ENCODE measurements around the gene PTCHD4.

Gene PTCHD4

GRCh38 chr6:48099713-48100587 is 11.0 kb downstream of the PTCHD4 start:
- DNase-seq = no peak

- no peak for DNase-seq
Observed at GRCh38 chr6:48098923-48099322, 12.1 kb downstream of the PTCHD4 start.

GRCh38 chr6:48092550-48093217 is 18.3 kb downstream of the PTCHD4 start:
- DNase-seq = no peak

GRCh38 chr6:48090546-48090945 is 20.5 kb downstream of the PTCHD4 start:
- no peak for DNase-seq

GRCh38 chr6:48087448-48087847 is 23.5 kb downstream of the PTCHD4 start:
- DNase-seq = no peak

- no peak for DNase-seq
Observed at GRCh38 chr6:48086187-48086586, 24.8 kb downstream of the PTCHD4 start.

GRCh38 chr6:48085131-48085741 is 25.8 kb downstream of the PTCHD4 start:
- DNase-seq = no peak

- DNase-seq = no peak
Observed at GRCh38 chr6:48084201-48084600, 26.8 kb downstream of the PTCHD4 start.

- DNase-seq = no peak
Observed at GRCh38 chr6:48080227-48081009, 30.6 kb downstream of the PTCHD4 start.

GRCh38 chr6:48078120-48078519 is 32.9 kb downstream of the PTCHD4 start:
- DNase-seq = no peak

- DNase-seq = no peak
Observed at GRCh38 chr6:48075181-48075580, 35.8 kb downstream of the PTCHD4 start.

- DNase-seq = no peak
Observed at GRCh38 chr6:48073976-48074767, 36.8 kb downstream of the PTCHD4 start.

- no peak for DNase-seq
Observed at GRCh38 chr6:48071833-48072232, 39.2 kb downstream of the PTCHD4 start.

- DNase-seq = no peak
Observed at GRCh38 chr6:48069280-48069679, 41.7 kb downstream of the PTCHD4 start.

- DNase-seq = no peak
Observed at GRCh38 chr6:48068278-48069251, 42.4 kb downstream of the PTCHD4 start.

GRCh38 chr6:48067886-48068277 is 43.1 kb downstream of the PTCHD4 start:
- no peak for DNase-seq

GRCh38 chr6:48067148-48067712 is 43.8 kb downstream of the PTCHD4 start:
- DNase-seq = no peak

- no peak for DNase-seq
Observed at GRCh38 chr6:48061265-48061990, 49.6 kb downstream of the PTCHD4 start.

Measured in DMS79 treated with DMSO at 0.1 percent for 48 hours (cell line).